HUDEP-2 (cell line): Measurements from ENCODE around the gene WWTR1.

Experiments
- DNase-seq, 76 experiments: peaks; one replicate each; lab custom pipeline; 2025; ENCODE audit not compliant: unreplicated experiment in 76 of 76; lab: John Stamatoyannopoulos, UW

WWTR1 gene

GRCh38 chr3:149571381-149571780 lies 86.4 kb downstream of the WWTR1 start:
- no peak for DNase-seq

- DNase-seq: no peak
Observed at GRCh38 chr3:149570016-149570415, 87.8 kb downstream of the WWTR1 start.

- no peak for DNase-seq
Observed at GRCh38 chr3:149567381-149567780, 90.4 kb downstream of the WWTR1 start.

- no peak for DNase-seq
Observed at GRCh38 chr3:149566292-149566975, 91.4 kb downstream of the WWTR1 start.

- no peak for DNase-seq
Observed at GRCh38 chr3:149564079-149564478, 93.7 kb downstream of the WWTR1 start.

GRCh38 chr3:149563114-149563513 lies 94.7 kb downstream of the WWTR1 start:
- DNase-seq: no peak

GRCh38 chr3:149560617-149561016 lies 97.2 kb downstream of the WWTR1 start:
- DNase-seq: no peak

GRCh38 chr3:149560001-149560400 lies 97.8 kb downstream of the WWTR1 start:
- DNase-seq: no peak

GRCh38 chr3:149559525-149559924 lies 98.3 kb downstream of the WWTR1 start:
- DNase-seq: no peak

- DNase-seq: no peak
Observed at GRCh38 chr3:149555927-149556326, 101.9 kb downstream of the WWTR1 start.

- DNase-seq: no peak
Observed at GRCh38 chr3:149554826-149555225, 103.0 kb downstream of the WWTR1 start.

- no peak for DNase-seq
Observed at GRCh38 chr3:149553781-149554451, 103.9 kb downstream of the WWTR1 start.

- no peak for DNase-seq
Observed at GRCh38 chr3:149552700-149553099, 105.1 kb downstream of the WWTR1 start.

GRCh38 chr3:149551500-149551899 lies 106.3 kb downstream of the WWTR1 start:
- no peak for DNase-seq

GRCh38 chr3:149548669-149549065 lies 109.2 kb downstream of the WWTR1 start:
- DNase-seq: no peak

GRCh38 chr3:149547954-149548668 lies 109.7 kb downstream of the WWTR1 start:
- no peak for DNase-seq

GRCh38 chr3:149547413-149547812 lies 110.4 kb downstream of the WWTR1 start:
- DNase-seq: no peak

- no peak for DNase-seq
Observed at GRCh38 chr3:149545049-149545448, 112.8 kb downstream of the WWTR1 start.

GRCh38 chr3:149542375-149543312 lies 115.2 kb downstream of the WWTR1 start:
- DNase-seq: no peak

- DNase-seq: no peak
Observed at GRCh38 chr3:149541091-149541491, 116.7 kb downstream of the WWTR1 start.

- no peak for DNase-seq
Observed at GRCh38 chr3:149538371-149538770, 119.5 kb downstream of the WWTR1 start.
